Neural cell (in vitro differentiated cells): Measurements from ENCODE around the gene TRIM15. TPM values are rescaled to one million over a fixed set of nuclear protein-coding genes. Genes with fewer than 3 reads are reported as not detected.

Experiments
- H2AFZ ChIP-seq: fragments of 200-600, 300-800 bp; sonication (generic), shearing (Covaris generic); 2 replicates; pipeline ENCODE4 v1.6.0; 2014; ENCODE audit warnings: low read depth, mild to moderate bottlenecking, antibody characterized with exemption, low read length, moderate library complexity
- H3F3A ChIP-seq: fragments of 200-600 bp; shearing (Covaris generic); 2 replicates; pipeline ENCODE4 v1.6.1; 2016; ENCODE audit warnings: mild to moderate bottlenecking, moderate library complexity, mixed read lengths, antibody characterized with exemption, low read length; ENCODE audit not compliant: insufficient read depth, poor library complexity, severe bottlenecking
- H3K27ac ChIP-seq: fragments of 200-600, 300-800 bp; sonication (generic), shearing (Covaris generic); 2 replicates; pipeline ENCODE4 v1.5.1; 2014; ENCODE audit warnings: mild to moderate bottlenecking, low read length, moderate library complexity
- H3K27me3 ChIP-seq: fragments of 300-800, 200-600 bp; sonication (generic), shearing (Covaris generic); 2 replicates; pipeline ENCODE4 v1.6.0; 2014; ENCODE audit warnings: mild to moderate bottlenecking, low read depth, low read length, moderate library complexity; ENCODE audit not compliant: insufficient read depth
- H3K36me3 ChIP-seq: fragments of 300-800, 200-600 bp; sonication (generic), shearing (Covaris generic); 2 replicates; pipeline ENCODE4 v1.5.1; 2014; ENCODE audit warnings: mild to moderate bottlenecking, antibody characterized with exemption, low read length, moderate library complexity; ENCODE audit not compliant: insufficient read depth
- H3K4me2 ChIP-seq: fragments of 300-800, 200-600 bp; sonication (generic), shearing (Covaris generic); 2 replicates; pipeline ENCODE4 v1.6.0; 2014; ENCODE audit warnings: mild to moderate bottlenecking, low read length
- H3K4me3 ChIP-seq: fragments of 300-800, 200-600 bp; sonication (generic), shearing (Covaris generic); 2 replicates; pipeline ENCODE4 v1.5.1; 2014; ENCODE audit warnings: mild to moderate bottlenecking, low read length, moderate library complexity
- H3K79me2 ChIP-seq: fragments of 200-600 bp; shearing (Covaris generic); replicated peaks from 2 replicates; pipeline ENCODE4 v1.6.0; 2014; ENCODE audit warnings: mild to moderate bottlenecking, low read length, moderate library complexity; ENCODE audit not compliant: insufficient read depth
- H3K9ac ChIP-seq: fragments of 300-800, 200-600 bp; sonication (generic), shearing (Covaris generic); 2 replicates; pipeline ENCODE4 v1.6.1; 2016; ENCODE audit warnings: mild to moderate bottlenecking, low read length, mixed read lengths
- H3K9me2 ChIP-seq: fragments of 200-600 bp; shearing (Covaris generic); 2 replicates; pipeline ENCODE4 v1.6.1; 2016; ENCODE audit warnings: mild to moderate bottlenecking, low read length, mixed read lengths; ENCODE audit not compliant: insufficient read depth
- H3K9me3 ChIP-seq: fragments of 200-600, 300-800 bp; sonication (generic), shearing (Covaris generic); 2 replicates; pipeline ENCODE4 v1.6.1; 2016; ENCODE audit warnings: mild to moderate bottlenecking, mixed run types, low read length, moderate library complexity, mixed read lengths
- H4K20me1 ChIP-seq: fragments of 200-600 bp; shearing (Covaris generic); 2 replicates; pipeline ENCODE4 v1.6.1; 2016; ENCODE audit warnings: mild to moderate bottlenecking, mixed run types; ENCODE audit not compliant: insufficient read depth
- CTCF ChIP-seq: fragments of 450-650 bp; IDR thresholded peaks from 2 replicates; pipeline ENCODE4 v1.5.1; 2014; ENCODE audit warnings: antibody characterized with exemption, mild to moderate bottlenecking, moderate library complexity; ENCODE audit not compliant: poor library complexity, severe bottlenecking
- EP300 ChIP-seq: fragments of 450-650 bp; conservative IDR thresholded peaks from 2 replicates; pipeline ENCODE4 v1.6.1; 2014; ENCODE audit warnings: antibody characterized with exemption, mild to moderate bottlenecking, moderate library complexity; ENCODE audit not compliant: poor library complexity, severe bottlenecking
- EZH2 ChIP-seq: fragments of 200-600, 300-800 bp; shearing (Covaris generic), sonication (generic); IDR thresholded peaks from 2 replicates; pipeline ENCODE4 v1.6.1; 2014; ENCODE audit warnings: antibody characterized with exemption, low read length, borderline replicate concordance, mild to moderate bottlenecking; ENCODE audit not compliant: insufficient read depth, poor library complexity, severe bottlenecking
- MXI1 ChIP-seq: fragments of 450-650 bp; conservative IDR thresholded peaks from 2 replicates; pipeline ENCODE4 v1.6.1; 2014; ENCODE audit warnings: antibody characterized with exemption, mild to moderate bottlenecking; ENCODE audit not compliant: poor library complexity, severe bottlenecking
- POLR2AphosphoS5 ChIP-seq: IDR thresholded peaks from 2 replicates; pipeline ENCODE4 v1.6.1; 2012
- RAD21 ChIP-seq: fragments of 450-650 bp; conservative IDR thresholded peaks from 2 replicates; pipeline ENCODE4 v1.6.1; 2014; ENCODE audit warnings: antibody characterized with exemption, mild to moderate bottlenecking, moderate library complexity
- SMC3 ChIP-seq: fragments of 450-650 bp; conservative IDR thresholded peaks from 2 replicates; pipeline ENCODE4 v1.6.1; 2014; ENCODE audit warnings: antibody characterized with exemption, mild to moderate bottlenecking, moderate library complexity; ENCODE audit not compliant: poor library complexity
- TAF1 ChIP-seq: IDR thresholded peaks from 2 replicates; pipeline ENCODE4 v1.6.1; 2012; ENCODE audit warnings: low read depth
- polyA plus RNA-seq: library from polyadenylated mRNA; depleted of rRNA; stranded (reverse); fragments of >200 nt; gene quantifications from 2 replicates; pipeline ENCODE4 v1.2.3, GENCODE V29; 2014
- TF ChIP-seq, protein P1 (sequence below): IDR thresholded peaks from 2 replicates; pipeline ENCODE4 v1.6.1; 2012; ENCODE audit warnings: borderline replicate concordance

TRIM15 gene
- polyA plus RNA-seq, 1 donor from 2014 or later = not detected

DNA sequence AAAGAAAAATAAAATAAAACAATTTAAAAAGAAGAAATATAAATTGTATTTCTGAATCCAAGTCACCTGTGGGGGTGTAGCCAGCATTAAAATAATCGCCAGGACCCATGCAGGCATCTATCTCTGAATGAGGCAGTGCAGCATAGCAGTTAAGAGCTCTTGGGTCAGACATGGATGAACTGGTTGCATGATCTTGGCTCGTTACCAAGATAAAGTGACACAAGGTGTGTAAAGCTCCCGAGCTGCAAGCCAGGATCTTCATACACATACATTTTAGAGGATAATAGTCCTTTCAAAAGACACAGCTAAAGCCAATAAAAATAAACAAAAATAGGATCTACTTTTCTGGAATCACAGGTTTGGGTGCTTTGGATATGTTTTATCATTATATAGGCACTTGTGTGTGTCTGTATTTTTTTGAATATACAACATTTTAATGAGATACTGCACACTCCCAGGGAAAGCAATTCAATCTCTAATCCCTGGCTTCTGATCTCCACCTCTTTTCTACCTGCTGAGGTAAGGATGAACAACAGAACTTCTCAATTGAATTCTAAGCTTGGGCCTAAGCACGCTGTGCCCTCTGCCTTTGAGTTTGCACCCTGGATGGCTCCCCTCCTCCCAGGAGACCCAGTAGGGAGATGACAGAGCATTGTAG is 11.2 kb upstream of the TRIM15 start:
- Histone ChIP-seq H3K4me3 (no peak overlapping the region), H4K20me1 (no peaks in the 10 kb centered on the region), H3K27ac (no peak overlapping the region), H3K9ac (no peak overlapping the region), H3K36me3 (no peaks in the 10 kb centered on the region), H3K9me2 (no peaks in the 10 kb centered on the region), H3K9me3 (no peaks in the 10 kb centered on the region), H3K79me2 (no peaks in the 10 kb centered on the region), H3F3A (no peaks in the 10 kb centered on the region), H3K27me3 (no peaks in the 10 kb centered on the region), H2AFZ (no peak overlapping the region), H3K4me2 (no peak overlapping the region)
- no peak for TF ChIP-seq TAF1
- TF ChIP-seq EP300 = no peak
- TF ChIP-seq, protein P1, sequence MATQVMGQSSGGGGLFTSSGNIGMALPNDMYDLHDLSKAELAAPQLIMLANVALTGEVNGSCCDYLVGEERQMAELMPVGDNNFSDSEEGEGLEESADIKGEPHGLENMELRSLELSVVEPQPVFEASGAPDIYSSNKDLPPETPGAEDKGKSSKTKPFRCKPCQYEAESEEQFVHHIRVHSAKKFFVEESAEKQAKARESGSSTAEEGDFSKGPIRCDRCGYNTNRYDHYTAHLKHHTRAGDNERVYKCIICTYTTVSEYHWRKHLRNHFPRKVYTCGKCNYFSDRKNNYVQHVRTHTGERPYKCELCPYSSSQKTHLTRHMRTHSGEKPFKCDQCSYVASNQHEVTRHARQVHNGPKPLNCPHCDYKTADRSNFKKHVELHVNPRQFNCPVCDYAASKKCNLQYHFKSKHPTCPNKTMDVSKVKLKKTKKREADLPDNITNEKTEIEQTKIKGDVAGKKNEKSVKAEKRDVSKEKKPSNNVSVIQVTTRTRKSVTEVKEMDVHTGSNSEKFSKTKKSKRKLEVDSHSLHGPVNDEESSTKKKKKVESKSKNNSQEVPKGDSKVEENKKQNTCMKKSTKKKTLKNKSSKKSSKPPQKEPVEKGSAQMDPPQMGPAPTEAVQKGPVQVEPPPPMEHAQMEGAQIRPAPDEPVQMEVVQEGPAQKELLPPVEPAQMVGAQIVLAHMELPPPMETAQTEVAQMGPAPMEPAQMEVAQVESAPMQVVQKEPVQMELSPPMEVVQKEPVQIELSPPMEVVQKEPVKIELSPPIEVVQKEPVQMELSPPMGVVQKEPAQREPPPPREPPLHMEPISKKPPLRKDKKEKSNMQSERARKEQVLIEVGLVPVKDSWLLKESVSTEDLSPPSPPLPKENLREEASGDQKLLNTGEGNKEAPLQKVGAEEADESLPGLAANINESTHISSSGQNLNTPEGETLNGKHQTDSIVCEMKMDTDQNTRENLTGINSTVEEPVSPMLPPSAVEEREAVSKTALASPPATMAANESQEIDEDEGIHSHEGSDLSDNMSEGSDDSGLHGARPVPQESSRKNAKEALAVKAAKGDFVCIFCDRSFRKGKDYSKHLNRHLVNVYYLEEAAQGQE = no peak
- TF ChIP-seq RAD21 = no peak
- TF ChIP-seq MXI1 = no peak
- TF ChIP-seq SMC3 = no peak
- TF ChIP-seq EZH2 = no peak
- TF ChIP-seq CTCF = no peak
- no peak for TF ChIP-seq POLR2AphosphoS5

- no peaks in the 10 kb centered on the region for H3F3A ChIP-seq
- H3K27ac ChIP-seq = no peak overlapping the region
- no peak overlapping the region for H2AFZ ChIP-seq
- H3K9me2 ChIP-seq = no peaks in the 10 kb centered on the region
- H3K79me2 ChIP-seq = no peaks in the 10 kb centered on the region
- H3K4me2 ChIP-seq = no peak overlapping the region
- H3K4me3 ChIP-seq = no peak overlapping the region
- no peaks in the 10 kb centered on the region for H3K27me3 ChIP-seq
- H3K36me3 ChIP-seq = no peaks in the 10 kb centered on the region
- TF ChIP-seq MXI1 = no peak
- TF ChIP-seq EP300 = no peak
- TF ChIP-seq RAD21 = no peak
- no peak for TF ChIP-seq EZH2
- TF ChIP-seq TAF1 = no peak
- no peak for TF ChIP-seq SMC3
- TF ChIP-seq CTCF = no peak
- TF ChIP-seq POLR2AphosphoS5 = no peak
- H3K9me3 ChIP-seq = no peaks in the 10 kb centered on the region
- H4K20me1 ChIP-seq = no peaks in the 10 kb centered on the region
- H3K9ac ChIP-seq = no peak overlapping the region
Measured at GRCh38 chr6:30152910-30153610, 10.3 kb upstream of the TRIM15 start.
